Measurements from ENCODE around the gene IFT20.

GRCh38 chr17:28339431-28339830, 4.2 kb upstream of the IFT20 start:
- TF ChIP-seq CTCF (IDR thresholded peaks at IDR 0.05 in 4 of 5, conservative IDR thresholded peaks at IDR 0.05 in 1 of 5) (no peak), POLR2A (IDR thresholded peaks at IDR 0.05) (no peak)

Measured in gastrocnemius medialis (tissue), 4 donors.